GM12878 (cell line): Measurements from ENCODE around the gene TOGARAM1. TPM values are rescaled to one million over a fixed set of nuclear protein-coding genes. Genes with fewer than 3 reads are reported as not detected.

Experiments
- ATAC-seq: fragments of 200-7000 bp; cut with Tn5 transposase; 3 replicates; pipeline ENCODE4 v1.9.1; 2020; ENCODE audit warnings: mild to moderate bottlenecking, moderate library complexity
- BruUV-seq: library from RNA; stranded (reverse); fragments of 400-500 nt; replicated peaks from 2 replicates; lab custom pipeline; 2021; lab: Mats Ljungman, UMichigan
- CTCF ChIA-PET: fragments of 300-600 bp; sonication (Branson Sonifier 250); formaldehyde crosslinking; extraction: SDS; loops from one replicate; lab custom pipeline; 2021; ENCODE audit warnings: inconsistent platforms; lab: Yijun Ruan, JAX
- POLR2A ChIA-PET: fragments of 350-600 bp; formaldehyde crosslinking; extraction: SDS; loops from one replicate; lab custom pipeline; 2021; ENCODE audit warnings: inconsistent platforms; lab: Charles Lee
- RAD21 ChIA-PET: fragments of 300-600 bp; sonication (Branson Sonifier 250); formaldehyde crosslinking; loops from one replicate; lab custom pipeline; 2023; ENCODE audit warnings: antibody characterized with exemption; ENCODE audit not compliant: unreplicated experiment; lab: Charles Lee
- SMC1A ChIA-PET: fragments of 300-600 bp; sonication (Branson Sonifier 250); formaldehyde crosslinking; loops from one replicate; lab custom pipeline; 2023; ENCODE audit not compliant: unreplicated experiment, uncharacterized antibody; lab: Charles Lee
- DNase-seq: peaks from one replicate; pipeline ENCODE4 v3.0.0-alpha.2; 2011; ENCODE audit warnings: low read depth, low spot score
- FAIRE-seq: peaks from 3 replicates; lab custom pipeline; 2011; peaks lifted over from hg19 to GRCh38; lab: Jason Lieb, UNC
- H2AFZ ChIP-seq: 2 replicates; pipeline ENCODE4 v1.6.0; 2011; ENCODE audit warnings: low read depth, low read length, control low read depth; ENCODE audit not compliant: control insufficient read depth
- H3K27ac ChIP-seq: 2 replicates; pipeline ENCODE4 v1.5.1; 2011; ENCODE audit warnings: control low read depth; ENCODE audit not compliant: control insufficient read depth, insufficient read depth
- H3K27me3 ChIP-seq, 2 experiments: replicated peaks in 1 of 2; 2 replicates each; pipeline versions ENCODE4 v1.6.0 to v1.6.1; 2011; ENCODE audit warnings: low read length in 1 of 2; ENCODE audit not compliant: control insufficient read depth in 2 of 2, insufficient read depth in 2 of 2
- H3K36me3 ChIP-seq, 2 experiments: 2 replicates each; pipeline ENCODE4 v1.5.1; 2011; ENCODE audit warnings: low read length in 1 of 2; ENCODE audit not compliant: control insufficient read depth in 2 of 2, insufficient read depth in 2 of 2
- H3K4me1 ChIP-seq: 2 replicates; pipeline ENCODE4 v1.6.1; 2011; ENCODE audit warnings: mild to moderate bottlenecking, low read length, moderate library complexity, mixed read lengths; ENCODE audit not compliant: control insufficient read depth, insufficient read depth
- H3K4me2 ChIP-seq: 2 replicates; pipeline ENCODE4 v1.6.0; 2011; ENCODE audit warnings: control low read depth; ENCODE audit not compliant: control insufficient read depth, insufficient read depth
- H3K4me3 ChIP-seq: fragments of 200-600 bp; sonication (generic); 2 replicates; pipeline ENCODE4 v1.5.1; 2016
- H3K79me2 ChIP-seq: 2 replicates; pipeline ENCODE4 v1.6.0; 2011; ENCODE audit warnings: low read length; ENCODE audit not compliant: control insufficient read depth, insufficient read depth
- H3K9ac ChIP-seq: 2 replicates; pipeline ENCODE4 v1.8.0; 2011; ENCODE audit warnings: low read length, control low read depth, mixed read lengths; ENCODE audit not compliant: control insufficient read depth, insufficient read depth
- H3K9me3 ChIP-seq: replicated peaks from 3 replicates; pipeline ENCODE4 v1.5.1; 2011; ENCODE audit warnings: mild to moderate bottlenecking, low read length; ENCODE audit not compliant: control insufficient read depth, insufficient read depth
- H4K20me1 ChIP-seq: 2 replicates; pipeline ENCODE4 v1.6.0; 2011; ENCODE audit not compliant: control insufficient read depth, insufficient read depth
- ETV6 ChIP-seq, 2 experiments: fragments of 450-650 bp in 1 of 2; IDR thresholded peaks in 1 of 2; conservative IDR thresholded peaks in 1 of 2; 2 replicates each; pipeline ENCODE4 v1.6.1; 2014; ENCODE audit warnings: antibody characterized with exemption in 1 of 2, borderline replicate concordance in 1 of 2, low read depth in 1 of 2, mild to moderate bottlenecking in 1 of 2, moderate library complexity in 1 of 2
- KLF5 ChIP-seq: fragments of 450-650 bp; IDR thresholded peaks from 2 replicates; pipeline ENCODE4 v1.6.1; 2014; ENCODE audit warnings: mild to moderate bottlenecking; ENCODE audit not compliant: partially characterized antibody
- POLR2AphosphoS5 ChIP-seq: IDR thresholded peaks from 2 replicates; pipeline ENCODE4 v1.6.1; 2011; ENCODE audit warnings: mild to moderate bottlenecking, low read length, inconsistent platforms
- RCOR1 ChIP-seq: conservative IDR thresholded peaks from 2 replicates; pipeline ENCODE4 v1.6.1; 2012; ENCODE audit warnings: low read depth, low read length, improper control_type of control experiment
- SMARCA5 ChIP-seq: fragments of 450-650 bp; IDR thresholded peaks from 2 replicates; pipeline ENCODE4 v1.6.1; 2017; ENCODE audit warnings: mild to moderate bottlenecking
- YBX1 ChIP-seq: fragments of 450-650 bp; IDR thresholded peaks from 2 replicates; pipeline ENCODE4 v1.6.1; 2016; ENCODE audit warnings: antibody characterized with exemption
- WGBS: methylation state at CpG from one replicate; pipeline ENCODE4 v1.1.6; 2016; ENCODE audit warnings: low lambda C conversion rate; ENCODE audit not compliant: insufficient replicate concordance, insufficient coverage; ENCODE audit errors: missing lambda C conversion rate; 5-methylcytosine and 5-hydroxymethylcytosine counted together
- in situ Hi-C: fragments of 300-500 bp; cut with MboI; formaldehyde crosslinking; loops from 9 replicates; pipeline ENCODE4 v1.14.3; 2018; ENCODE audit warnings: mixed read lengths
- intact Hi-C: fragments of 100-400 bp; cut with micrococcal nuclease; formaldehyde crosslinking; loops from one replicate; pipeline ENCODE4 v1.14.2; 2022; ENCODE audit not compliant: unreplicated experiment
- polyA plus RNA-seq, 11 experiments: library from polyadenylated mRNA; depleted of rRNA in 4 of 11; unstranded in 6 of 11; stranded (reverse) in 5 of 11; fragments of >200 nt; fragmentation: Nextera tagmentation in 4 of 11; fragmentation: Illumina TruSeq in 1 of 11; extraction: Ambion mirVana in 4 of 11; extraction: Trizol in 1 of 11; gene quantifications; 1 replicate in 1 of 11; 2 replicates in 10 of 11; pipeline versions ENCODE4 v1.2.1 to v1.2.3, GENCODE V29; 2011 to 2016; ENCODE audit warnings: inconsistent platforms in 2 of 11, missing spikeins in 2 of 11, low read depth in 1 of 11
- total RNA-seq, 4 experiments: library from RNA; depleted of rRNA in 3 of 4; stranded (reverse); fragments of >200 nt in 3 of 4; fragmentation: Illumina TruSeq in 1 of 4; extraction: Trizol in 1 of 4; gene quantifications; 2 replicates each; pipeline versions ENCODE4 v1.2.1 to v1.2.3, GENCODE V29; 2013 to 2021
- TF ChIP-seq, protein P1 (sequence below): fragments of 450-650 bp; formaldehyde crosslinking; IDR thresholded peaks from 2 replicates; pipeline ENCODE4 v1.5.0; 2022; ENCODE audit warnings: mild to moderate bottlenecking, missing genetic modification characterization
- TF ChIP-seq, protein P2 (sequence below): fragments of 150-350 bp; IDR thresholded peaks from 2 replicates; pipeline ENCODE4 v1.6.1; 2016; ENCODE audit warnings: low read depth, low read length
- TF ChIP-seq, protein P3 (sequence below): fragments of 450-650 bp; IDR thresholded peaks from 2 replicates; pipeline ENCODE4 v1.6.1; 2017; ENCODE audit warnings: mild to moderate bottlenecking, low read depth, inconsistent platforms; ENCODE audit not compliant: poor library complexity, severe bottlenecking
- TF ChIP-seq, protein P4 (sequence below): IDR thresholded peaks from 2 replicates; pipeline ENCODE4 v1.6.1; 2011; ENCODE audit warnings: borderline replicate concordance, low read depth, mild to moderate bottlenecking, moderate library complexity, low read length; ENCODE audit not compliant: insufficient read depth, poor library complexity, severe bottlenecking

TOGARAM1 gene
- total and polyA plus RNA-seq, 10 of the 15 experiments (the other 5 are each of a cell fraction or from before 2014, with no cell fraction given): 2.1 to 14.4 (median 7.2) TPM

DNA sequence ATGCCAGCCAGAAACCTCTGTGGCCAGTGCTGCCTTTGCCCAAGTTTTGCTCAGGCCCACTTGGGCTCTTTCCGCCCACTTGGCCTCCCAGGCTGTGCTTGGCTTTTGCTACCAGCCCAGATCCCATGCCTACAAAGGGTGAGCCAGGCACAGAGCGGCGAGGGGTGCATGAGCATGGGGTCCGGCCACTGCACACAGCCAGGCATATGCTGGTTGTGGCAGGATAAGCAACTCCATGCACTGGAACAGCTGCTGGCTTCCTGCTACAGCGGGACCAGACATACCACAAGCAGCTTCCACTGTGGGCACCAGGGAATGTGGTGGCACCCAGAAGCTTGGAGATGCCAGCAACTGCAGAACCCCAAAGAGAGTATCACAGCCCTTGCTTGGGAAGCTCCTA, 76.3 kb downstream of the TOGARAM1 start:
- Histone ChIP-seq H3K4me1 (peaks cover 7% of the 10 kb centered on the region), H3K36me3 (peaks cover 3 to 15% of the 10 kb centered on the region in 2 experiments; a peak in 3 of 4 replicates), H4K20me1 (no peaks in the 10 kb centered on the region), H3K9me3 (peaks cover 5% of the 10 kb centered on the region; the same call in 1 of the 3 replicates), H3K79me2 (no peaks in the 10 kb centered on the region)
- in situ Hi-C loops: no loop called here
- ChIA-PET SMC1A (no interaction called here), CTCF (no interaction called here), POLR2A (no interaction called here)
- TF ChIP-seq, protein P1, sequence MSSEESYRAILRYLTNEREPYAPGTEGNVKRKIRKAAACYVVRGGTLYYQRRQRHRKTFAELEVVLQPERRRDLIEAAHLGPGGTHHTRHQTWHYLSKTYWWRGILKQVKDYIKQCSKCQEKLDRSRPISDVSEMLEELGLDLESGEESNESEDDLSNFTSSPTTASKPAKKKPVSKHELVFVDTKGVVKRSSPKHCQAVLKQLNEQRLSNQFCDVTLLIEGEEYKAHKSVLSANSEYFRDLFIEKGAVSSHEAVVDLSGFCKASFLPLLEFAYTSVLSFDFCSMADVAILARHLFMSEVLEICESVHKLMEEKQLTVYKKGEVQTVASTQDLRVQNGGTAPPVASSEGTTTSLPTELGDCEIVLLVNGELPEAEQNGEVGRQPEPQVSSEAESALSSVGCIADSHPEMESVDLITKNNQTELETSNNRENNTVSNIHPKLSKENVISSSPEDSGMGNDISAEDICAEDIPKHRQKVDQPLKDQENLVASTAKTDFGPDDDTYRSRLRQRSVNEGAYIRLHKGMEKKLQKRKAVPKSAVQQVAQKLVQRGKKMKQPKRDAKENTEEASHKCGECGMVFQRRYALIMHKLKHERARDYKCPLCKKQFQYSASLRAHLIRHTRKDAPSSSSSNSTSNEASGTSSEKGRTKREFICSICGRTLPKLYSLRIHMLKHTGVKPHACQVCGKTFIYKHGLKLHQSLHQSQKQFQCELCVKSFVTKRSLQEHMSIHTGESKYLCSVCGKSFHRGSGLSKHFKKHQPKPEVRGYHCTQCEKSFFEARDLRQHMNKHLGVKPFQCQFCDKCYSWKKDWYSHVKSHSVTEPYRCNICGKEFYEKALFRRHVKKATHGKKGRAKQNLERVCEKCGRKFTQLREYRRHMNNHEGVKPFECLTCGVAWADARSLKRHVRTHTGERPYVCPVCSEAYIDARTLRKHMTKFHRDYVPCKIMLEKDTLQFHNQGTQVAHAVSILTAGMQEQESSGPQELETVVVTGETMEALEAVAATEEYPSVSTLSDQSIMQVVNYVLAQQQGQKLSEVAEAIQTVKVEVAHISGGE: no peak
- TF ChIP-seq ETV6 (conservative IDR thresholded peaks at IDR 0.05 in 1 of 2, IDR thresholded peaks at IDR 0.05 in 1 of 2; ENCODE audit: borderline replicate concordance in 1 of 2, low read depth in 1 of 2): no peak
- TF ChIP-seq YBX1: no peak
- TF ChIP-seq, protein P2, sequence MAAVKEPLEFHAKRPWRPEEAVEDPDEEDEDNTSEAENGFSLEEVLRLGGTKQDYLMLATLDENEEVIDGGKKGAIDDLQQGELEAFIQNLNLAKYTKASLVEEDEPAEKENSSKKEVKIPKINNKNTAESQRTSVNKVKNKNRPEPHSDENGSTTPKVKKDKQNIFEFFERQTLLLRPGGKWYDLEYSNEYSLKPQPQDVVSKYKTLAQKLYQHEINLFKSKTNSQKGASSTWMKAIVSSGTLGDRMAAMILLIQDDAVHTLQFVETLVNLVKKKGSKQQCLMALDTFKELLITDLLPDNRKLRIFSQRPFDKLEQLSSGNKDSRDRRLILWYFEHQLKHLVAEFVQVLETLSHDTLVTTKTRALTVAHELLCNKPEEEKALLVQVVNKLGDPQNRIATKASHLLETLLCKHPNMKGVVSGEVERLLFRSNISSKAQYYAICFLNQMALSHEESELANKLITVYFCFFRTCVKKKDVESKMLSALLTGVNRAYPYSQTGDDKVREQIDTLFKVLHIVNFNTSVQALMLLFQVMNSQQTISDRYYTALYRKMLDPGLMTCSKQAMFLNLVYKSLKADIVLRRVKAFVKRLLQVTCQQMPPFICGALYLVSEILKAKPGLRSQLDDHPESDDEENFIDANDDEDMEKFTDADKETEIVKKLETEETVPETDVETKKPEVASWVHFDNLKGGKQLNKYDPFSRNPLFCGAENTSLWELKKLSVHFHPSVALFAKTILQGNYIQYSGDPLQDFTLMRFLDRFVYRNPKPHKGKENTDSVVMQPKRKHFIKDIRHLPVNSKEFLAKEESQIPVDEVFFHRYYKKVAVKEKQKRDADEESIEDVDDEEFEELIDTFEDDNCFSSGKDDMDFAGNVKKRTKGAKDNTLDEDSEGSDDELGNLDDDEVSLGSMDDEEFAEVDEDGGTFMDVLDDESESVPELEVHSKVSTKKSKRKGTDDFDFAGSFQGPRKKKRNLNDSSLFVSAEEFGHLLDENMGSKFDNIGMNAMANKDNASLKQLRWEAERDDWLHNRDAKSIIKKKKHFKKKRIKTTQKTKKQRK: no peak
- no peak for TF ChIP-seq KLF5
- no peak for TF ChIP-seq RCOR1
- TF ChIP-seq, protein P3, sequence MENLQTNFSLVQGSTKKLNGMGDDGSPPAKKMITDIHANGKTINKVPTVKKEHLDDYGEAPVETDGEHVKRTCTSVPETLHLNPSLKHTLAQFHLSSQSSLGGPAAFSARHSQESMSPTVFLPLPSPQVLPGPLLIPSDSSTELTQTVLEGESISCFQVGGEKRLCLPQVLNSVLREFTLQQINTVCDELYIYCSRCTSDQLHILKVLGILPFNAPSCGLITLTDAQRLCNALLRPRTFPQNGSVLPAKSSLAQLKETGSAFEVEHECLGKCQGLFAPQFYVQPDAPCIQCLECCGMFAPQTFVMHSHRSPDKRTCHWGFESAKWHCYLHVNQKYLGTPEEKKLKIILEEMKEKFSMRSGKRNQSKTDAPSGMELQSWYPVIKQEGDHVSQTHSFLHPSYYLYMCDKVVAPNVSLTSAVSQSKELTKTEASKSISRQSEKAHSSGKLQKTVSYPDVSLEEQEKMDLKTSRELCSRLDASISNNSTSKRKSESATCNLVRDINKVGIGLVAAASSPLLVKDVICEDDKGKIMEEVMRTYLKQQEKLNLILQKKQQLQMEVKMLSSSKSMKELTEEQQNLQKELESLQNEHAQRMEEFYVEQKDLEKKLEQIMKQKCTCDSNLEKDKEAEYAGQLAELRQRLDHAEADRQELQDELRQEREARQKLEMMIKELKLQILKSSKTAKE: no peak
- no peak for TF ChIP-seq POLR2AphosphoS5
- no peak for TF ChIP-seq SMARCA5
- TF ChIP-seq, protein P4, sequence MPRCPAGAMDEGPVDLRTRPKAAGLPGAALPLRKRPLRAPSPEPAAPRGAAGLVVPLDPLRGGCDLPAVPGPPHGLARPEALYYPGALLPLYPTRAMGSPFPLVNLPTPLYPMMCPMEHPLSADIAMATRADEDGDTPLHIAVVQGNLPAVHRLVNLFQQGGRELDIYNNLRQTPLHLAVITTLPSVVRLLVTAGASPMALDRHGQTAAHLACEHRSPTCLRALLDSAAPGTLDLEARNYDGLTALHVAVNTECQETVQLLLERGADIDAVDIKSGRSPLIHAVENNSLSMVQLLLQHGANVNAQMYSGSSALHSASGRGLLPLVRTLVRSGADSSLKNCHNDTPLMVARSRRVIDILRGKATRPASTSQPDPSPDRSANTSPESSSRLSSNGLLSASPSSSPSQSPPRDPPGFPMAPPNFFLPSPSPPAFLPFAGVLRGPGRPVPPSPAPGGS: no peak
- TF ChIP-seq, all 136 proteins: peak for 0
- H3K27ac ChIP-seq: no peak overlapping the region
- ATAC-seq: no peak
- no TSS peak for BruUV-seq
- H3K4me3 ChIP-seq: no peak overlapping the region
- RAD21 ChIA-PET: no interaction called here
- intact Hi-C loops: no loop called here
- no peak overlapping the region for H2AFZ ChIP-seq
- WGBS: 98% methylated on average over 5 of the region's 5 CpGs
- no peaks in the 10 kb centered on the region for H3K27me3 ChIP-seq
- no peak for DNase-seq
- no peak for FAIRE-seq
- H3K9ac ChIP-seq: no peak overlapping the region
- no peak overlapping the region for H3K4me2 ChIP-seq
